Stimulated activated naive CD8-positive, alpha-beta T cell treated with anti-CD3 and anti-CD28 coated beads, Interleukin-15, Interleukin-2, amounts not matched to agents 100 ng/mL and 50 ng/mL, for 24 hours (primary cell): ENCODE results near the gene NPIPA8.
"Not testable (repeated sequence)": the region's sequence is repeated elsewhere in the genome, so short reads cannot be mapped to it uniquely, and the experiment has no call there.

Source experiments
- H3K27ac Mint-ChIP-seq: one replicate; pipeline ENCODE4 v1.8.0; 2021; ENCODE audit warnings: mild to moderate bottlenecking, mixed read lengths
- H3K27me3 Mint-ChIP-seq: one replicate; pipeline ENCODE4 v1.8.0; 2021; ENCODE audit warnings: mixed read lengths
- H3K36me3 Mint-ChIP-seq: one replicate; pipeline ENCODE4 v1.8.0; 2021; ENCODE audit warnings: low read depth, mixed read lengths
- H3K4me1 Mint-ChIP-seq: one replicate; pipeline ENCODE4 v1.8.0; 2021; ENCODE audit warnings: low read depth, mixed read lengths
- H3K4me3 Mint-ChIP-seq: one replicate; pipeline ENCODE4 v1.8.0; 2021; ENCODE audit warnings: mild to moderate bottlenecking, mixed read lengths
- H3K9me3 Mint-ChIP-seq: one replicate; pipeline ENCODE4 v1.8.0; 2021; ENCODE audit warnings: mixed read lengths

Gene NPIPA8

DNA sequence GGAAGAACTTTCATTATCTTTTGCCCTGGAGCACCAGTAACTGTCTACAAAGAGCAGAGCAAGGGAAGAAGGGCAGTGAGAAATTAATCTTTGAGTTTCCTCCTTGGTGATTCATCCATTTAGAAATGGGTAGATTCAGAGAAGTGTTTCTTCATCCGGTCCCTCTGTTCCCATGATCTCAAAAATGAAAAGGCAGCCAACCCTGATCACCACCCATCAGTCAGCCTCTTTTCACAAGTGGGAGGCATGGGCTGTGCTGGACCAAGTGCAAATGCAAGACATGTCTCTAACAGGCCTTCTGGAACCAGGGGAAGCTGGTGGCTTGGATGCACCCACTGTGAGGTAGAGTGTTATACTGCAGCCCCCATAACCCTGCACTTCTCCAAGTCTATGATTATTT is 38.8 kb downstream of the NPIPA8 start:
- not testable (repeated sequence) for H3K4me1 Mint-ChIP-seq, H3K9me3 Mint-ChIP-seq, H3K4me3 Mint-ChIP-seq, H3K36me3 Mint-ChIP-seq, H3K27me3 Mint-ChIP-seq, H3K27ac Mint-ChIP-seq

- not testable (repeated sequence) for H3K4me3 Mint-ChIP-seq, H3K36me3 Mint-ChIP-seq, H3K9me3 Mint-ChIP-seq, H3K4me1 Mint-ChIP-seq, H3K27me3 Mint-ChIP-seq, H3K27ac Mint-ChIP-seq
Observed at GRCh38 chr16:18296931-18297330, 39.6 kb downstream of the NPIPA8 start.

- not testable (repeated sequence) for H3K9me3 Mint-ChIP-seq, H3K27me3 Mint-ChIP-seq, H3K4me3 Mint-ChIP-seq, H3K36me3 Mint-ChIP-seq, H3K4me1 Mint-ChIP-seq, H3K27ac Mint-ChIP-seq
Observed at GRCh38 chr16:18294371-18294770, 42.2 kb downstream of the NPIPA8 start.

- not testable (repeated sequence) for H3K9me3 Mint-ChIP-seq, H3K4me1 Mint-ChIP-seq, H3K27me3 Mint-ChIP-seq, H3K4me3 Mint-ChIP-seq, H3K36me3 Mint-ChIP-seq, H3K27ac Mint-ChIP-seq
Observed at GRCh38 chr16:18293337-18293956, 43.1 kb downstream of the NPIPA8 start.

DNA sequence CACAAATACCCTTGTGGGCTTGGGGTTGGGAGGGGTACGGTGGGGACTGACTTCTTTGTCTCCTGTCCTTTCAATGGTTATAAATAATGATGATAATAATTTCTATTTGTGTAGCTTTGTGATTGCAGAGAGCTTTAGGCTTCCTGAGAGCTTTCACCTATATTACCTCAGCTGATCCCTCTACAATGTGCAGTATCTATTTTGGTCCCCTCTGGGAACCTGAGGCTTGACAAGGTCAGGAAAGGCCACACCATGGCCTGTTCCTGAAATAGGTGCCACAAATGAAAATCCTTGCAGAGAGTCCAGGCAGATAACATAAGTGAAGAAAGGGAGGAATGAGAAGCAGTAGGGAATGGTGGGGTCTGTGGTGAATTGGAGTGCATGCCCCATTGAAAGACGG is 45.6 kb downstream of the NPIPA8 start:
- H3K36me3 Mint-ChIP-seq, H3K9me3 Mint-ChIP-seq, H3K27ac Mint-ChIP-seq, H3K4me3 Mint-ChIP-seq, H3K27me3 Mint-ChIP-seq, H3K4me1 Mint-ChIP-seq: not testable (repeated sequence)

- not testable (repeated sequence) for H3K4me3 Mint-ChIP-seq, H3K9me3 Mint-ChIP-seq, H3K4me1 Mint-ChIP-seq, H3K27me3 Mint-ChIP-seq, H3K36me3 Mint-ChIP-seq, H3K27ac Mint-ChIP-seq
Observed at GRCh38 chr16:18286342-18286741, 50.2 kb downstream of the NPIPA8 start.

GRCh38 chr16:18280319-18280718 is 56.2 kb downstream of the NPIPA8 start:
- not testable (repeated sequence) for H3K4me1 Mint-ChIP-seq, H3K9me3 Mint-ChIP-seq, H3K27ac Mint-ChIP-seq, H3K36me3 Mint-ChIP-seq, H3K27me3 Mint-ChIP-seq, H3K4me3 Mint-ChIP-seq

DNA sequence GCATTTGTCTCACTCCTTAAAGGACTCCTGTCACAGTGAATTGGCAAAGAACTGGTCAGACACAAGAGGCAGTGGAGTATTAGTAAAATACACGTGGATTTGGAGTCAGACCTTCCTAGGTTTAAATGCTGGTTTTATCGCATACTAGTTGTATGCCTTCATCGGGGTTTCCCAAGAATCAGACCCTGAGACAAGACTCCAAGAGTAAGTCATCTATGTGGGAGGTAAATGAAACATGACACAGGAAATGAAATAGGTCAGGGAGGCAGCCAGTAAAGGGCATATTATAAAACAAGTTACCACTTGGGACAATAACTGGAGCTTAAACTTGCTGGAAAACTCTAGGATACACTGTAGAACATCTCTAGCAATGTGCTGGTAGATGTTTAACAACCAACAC is 59.8 kb downstream of the NPIPA8 start:
- H3K9me3 Mint-ChIP-seq, H3K36me3 Mint-ChIP-seq, H3K4me3 Mint-ChIP-seq: not testable (repeated sequence)

DNA sequence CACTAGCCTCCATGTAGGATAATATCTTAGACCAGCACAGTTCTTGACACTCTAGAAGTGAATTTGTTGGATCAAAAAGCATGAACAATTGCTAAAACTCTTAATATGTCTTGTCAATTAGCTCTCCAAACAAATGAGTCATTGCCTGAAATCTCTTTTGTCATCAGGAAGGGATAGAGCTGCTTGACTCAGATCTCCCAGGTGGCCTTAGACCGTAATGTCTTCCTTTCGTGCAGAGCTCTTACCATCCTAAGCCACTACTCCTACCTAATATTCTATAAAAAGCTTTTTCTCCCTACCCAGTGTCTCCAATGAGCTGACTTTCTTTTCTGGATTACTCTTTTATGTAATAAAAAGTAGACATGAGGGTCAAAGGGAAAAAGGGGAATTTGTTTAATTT is 66.4 kb downstream of the NPIPA8 start:
- not testable (repeated sequence) for H3K36me3 Mint-ChIP-seq, H3K4me1 Mint-ChIP-seq, H3K27me3 Mint-ChIP-seq, H3K27ac Mint-ChIP-seq, H3K9me3 Mint-ChIP-seq, H3K4me3 Mint-ChIP-seq

More for the DNA sequence above, 59.8 kb downstream of the NPIPA8 start:
- not testable (repeated sequence) for H3K27ac Mint-ChIP-seq, H3K4me1 Mint-ChIP-seq, H3K27me3 Mint-ChIP-seq
